GM18858 (cell line): ENCODE results near the gene ERC2.

Experiments
- ATAC-seq: cut with Tn5 transposase; IDR thresholded peaks from one replicate; pipeline ENCODE4 v1.9.1; 2021; ENCODE audit not compliant: unreplicated experiment

Gene ERC2

GRCh38 chr3:55487381-55488241, 980.7 kb downstream of the ERC2 start:
- ATAC-seq, result no peak

GRCh38 chr3:55486857-55487380, 981.3 kb downstream of the ERC2 start, which contains the start of gene WNT5A:
TSS of gene WNT5A (minus strand) at chr3:55487306. CDS start at chr3:55486985, 321 bp downstream.
- ATAC-seq, result no peak

- ATAC-seq, result no peak
These were observed 982.0 kb downstream of the ERC2 start for GRCh38 chr3:55486101-55486856.

- no peak for ATAC-seq
These were observed 983.2 kb downstream of the ERC2 start for GRCh38 chr3:55484801-55485791.

GRCh38 chr3:55484191-55484689, 984.0 kb downstream of the ERC2 start:
- no peak for ATAC-seq

- no peak for ATAC-seq
These were observed 984.8 kb downstream of the ERC2 start for GRCh38 chr3:55483196-55484095.

GRCh38 chr3:55482496-55483195, 985.6 kb downstream of the ERC2 start:
- ATAC-seq, result no peak

- no peak for ATAC-seq
These were observed 986.3 kb downstream of the ERC2 start for GRCh38 chr3:55481744-55482495.

GRCh38 chr3:55480911-55481743, 987.1 kb downstream of the ERC2 start:
- ATAC-seq, result no peak

- no peak for ATAC-seq
These were observed 990.7 kb downstream of the ERC2 start for GRCh38 chr3:55477306-55478303.

GRCh38 chr3:55476515-55476914, 991.8 kb downstream of the ERC2 start:
- ATAC-seq, result no peak

GRCh38 chr3:55474213-55474632, 994.0 kb downstream of the ERC2 start:
- ATAC-seq, result no peak

GRCh38 chr3:55473788-55474187, 994.5 kb downstream of the ERC2 start:
- no peak for ATAC-seq

- no peak for ATAC-seq
These were observed 996.6 kb downstream of the ERC2 start for GRCh38 chr3:55471522-55472280.

- ATAC-seq, result no peak
These were observed 997.2 kb downstream of the ERC2 start for GRCh38 chr3:55471084-55471483.
